ENCODE measurements around the gene CCDC187. TPM values are rescaled to one million over a fixed set of nuclear protein-coding genes. Genes with fewer than 3 reads are reported as not detected.

Gene CCDC187
- total RNA-seq, 1 donor = under 0.01 TPM

DNA sequence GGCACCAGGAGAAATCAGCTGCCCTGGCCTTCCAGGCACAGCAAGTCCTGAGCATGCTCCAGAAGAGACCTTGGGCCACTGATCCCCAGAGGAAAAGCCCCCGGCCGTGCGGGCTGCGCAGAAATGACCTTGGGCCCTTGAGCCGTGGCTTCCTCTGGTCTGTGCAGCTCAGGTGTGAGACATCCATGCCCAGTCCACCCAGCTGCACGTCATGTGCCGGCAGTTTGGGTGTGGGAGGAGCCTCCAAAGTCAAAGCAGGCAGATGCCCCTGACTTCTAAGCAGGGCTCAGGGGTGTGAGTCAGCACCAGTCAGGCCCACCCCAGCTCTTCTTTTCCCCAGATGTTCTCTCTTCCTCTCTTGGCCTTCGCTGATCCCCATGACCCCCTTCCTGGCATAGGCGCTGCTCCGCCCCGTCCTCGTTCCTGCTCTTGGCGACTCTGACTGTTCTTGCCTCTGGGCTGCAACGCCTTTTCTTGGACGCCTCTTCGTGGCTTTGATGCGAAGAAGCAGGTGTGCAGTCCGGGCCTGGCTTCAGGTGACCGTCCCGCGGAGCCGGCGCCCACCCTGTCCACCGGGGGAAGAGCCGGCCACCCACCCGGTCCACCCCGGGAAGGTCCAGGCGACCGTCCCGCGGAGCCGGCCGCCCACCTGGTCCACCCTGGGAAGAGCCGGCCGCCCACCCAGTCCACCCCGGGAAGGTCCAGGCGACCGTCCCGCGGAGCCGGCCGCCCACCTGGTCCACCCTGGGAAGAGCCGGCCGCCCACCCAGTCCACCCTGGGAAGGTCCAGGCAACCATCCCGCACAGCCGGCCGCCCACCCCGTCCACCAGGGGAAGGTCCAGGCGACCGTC, 52.4 kb downstream of the CCDC187 start:
- no peak for DNase-seq (ENCODE audit: low read depth)
- TF ChIP-seq, protein P1, sequence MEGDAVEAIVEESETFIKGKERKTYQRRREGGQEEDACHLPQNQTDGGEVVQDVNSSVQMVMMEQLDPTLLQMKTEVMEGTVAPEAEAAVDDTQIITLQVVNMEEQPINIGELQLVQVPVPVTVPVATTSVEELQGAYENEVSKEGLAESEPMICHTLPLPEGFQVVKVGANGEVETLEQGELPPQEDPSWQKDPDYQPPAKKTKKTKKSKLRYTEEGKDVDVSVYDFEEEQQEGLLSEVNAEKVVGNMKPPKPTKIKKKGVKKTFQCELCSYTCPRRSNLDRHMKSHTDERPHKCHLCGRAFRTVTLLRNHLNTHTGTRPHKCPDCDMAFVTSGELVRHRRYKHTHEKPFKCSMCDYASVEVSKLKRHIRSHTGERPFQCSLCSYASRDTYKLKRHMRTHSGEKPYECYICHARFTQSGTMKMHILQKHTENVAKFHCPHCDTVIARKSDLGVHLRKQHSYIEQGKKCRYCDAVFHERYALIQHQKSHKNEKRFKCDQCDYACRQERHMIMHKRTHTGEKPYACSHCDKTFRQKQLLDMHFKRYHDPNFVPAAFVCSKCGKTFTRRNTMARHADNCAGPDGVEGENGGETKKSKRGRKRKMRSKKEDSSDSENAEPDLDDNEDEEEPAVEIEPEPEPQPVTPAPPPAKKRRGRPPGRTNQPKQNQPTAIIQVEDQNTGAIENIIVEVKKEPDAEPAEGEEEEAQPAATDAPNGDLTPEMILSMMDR (IDR thresholded peaks at IDR 0.05; ENCODE audit: insufficient read depth, low read depth, low read length) = no peak
- H3K4me3 ChIP-seq (ENCODE audit: low read depth, low read length) = no peak overlapping the region

DNA sequence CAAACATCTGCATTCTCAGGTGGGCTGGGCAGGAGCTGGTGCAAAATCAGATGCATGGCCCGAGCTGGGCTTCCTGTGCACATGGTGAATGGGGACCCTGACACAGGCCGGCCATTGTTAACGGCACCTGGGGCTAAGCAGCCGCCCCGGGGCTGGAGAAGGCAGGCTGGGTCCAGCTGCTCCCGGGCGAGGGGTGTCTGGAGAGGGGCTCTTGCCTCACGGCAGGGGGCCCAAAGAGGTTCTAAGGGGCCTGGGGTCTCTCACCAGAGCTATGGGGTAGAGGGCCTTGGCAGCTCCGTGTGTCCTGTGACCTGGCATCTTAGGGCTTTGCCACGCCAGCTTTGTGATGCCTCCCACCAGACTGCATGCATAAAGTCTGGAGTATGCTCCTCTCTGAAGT, 53.2 kb downstream of the CCDC187 start:
- DNase-seq (ENCODE audit: low read depth) = no peak
- H3K4me3 ChIP-seq (ENCODE audit: low read depth, low read length) = no peak overlapping the region
- TF ChIP-seq, protein P1 (IDR thresholded peaks at IDR 0.05; ENCODE audit: insufficient read depth, low read depth, low read length) = no peak

DNA sequence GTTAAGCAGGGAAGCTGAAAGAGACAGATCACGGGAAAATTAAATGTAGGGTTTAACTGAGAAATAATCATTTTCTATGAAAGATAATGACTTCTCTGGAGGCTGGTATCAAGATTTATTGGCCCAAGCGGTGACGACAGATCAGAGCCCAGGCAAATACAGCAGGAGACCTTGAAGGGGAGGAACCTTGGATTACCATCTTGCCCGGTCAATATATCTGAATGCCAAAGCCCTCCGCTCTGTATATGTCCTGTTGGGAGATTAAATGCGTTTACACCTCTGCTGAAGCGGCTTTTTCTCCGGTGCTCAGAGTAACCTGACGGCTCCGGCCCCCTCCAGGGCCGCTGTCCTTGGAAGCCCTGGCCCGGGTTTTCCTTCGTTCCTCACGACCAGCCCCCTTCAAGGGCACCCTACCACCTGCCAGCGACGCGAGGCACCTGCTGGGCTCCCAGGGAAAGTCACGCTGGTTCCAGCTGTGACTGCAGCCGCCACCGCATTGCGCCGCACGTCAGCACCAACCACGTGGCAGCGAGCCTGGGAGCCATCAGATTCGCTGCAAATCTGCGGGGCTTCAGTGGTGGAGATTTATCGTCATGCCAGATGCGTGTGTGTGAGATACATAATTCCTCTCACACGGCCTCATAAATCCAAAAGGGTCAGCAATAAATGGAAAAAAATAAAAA, 53.9 kb downstream of the CCDC187 start:
- no peak overlapping the region for H3K4me3 ChIP-seq (ENCODE audit: low read depth, low read length)
- peak; percentile 24 for DNase-seq (ENCODE audit: low read depth)
- TF ChIP-seq, protein P1 (IDR thresholded peaks at IDR 0.05; ENCODE audit: insufficient read depth, low read depth, low read length) = no peak

DNA sequence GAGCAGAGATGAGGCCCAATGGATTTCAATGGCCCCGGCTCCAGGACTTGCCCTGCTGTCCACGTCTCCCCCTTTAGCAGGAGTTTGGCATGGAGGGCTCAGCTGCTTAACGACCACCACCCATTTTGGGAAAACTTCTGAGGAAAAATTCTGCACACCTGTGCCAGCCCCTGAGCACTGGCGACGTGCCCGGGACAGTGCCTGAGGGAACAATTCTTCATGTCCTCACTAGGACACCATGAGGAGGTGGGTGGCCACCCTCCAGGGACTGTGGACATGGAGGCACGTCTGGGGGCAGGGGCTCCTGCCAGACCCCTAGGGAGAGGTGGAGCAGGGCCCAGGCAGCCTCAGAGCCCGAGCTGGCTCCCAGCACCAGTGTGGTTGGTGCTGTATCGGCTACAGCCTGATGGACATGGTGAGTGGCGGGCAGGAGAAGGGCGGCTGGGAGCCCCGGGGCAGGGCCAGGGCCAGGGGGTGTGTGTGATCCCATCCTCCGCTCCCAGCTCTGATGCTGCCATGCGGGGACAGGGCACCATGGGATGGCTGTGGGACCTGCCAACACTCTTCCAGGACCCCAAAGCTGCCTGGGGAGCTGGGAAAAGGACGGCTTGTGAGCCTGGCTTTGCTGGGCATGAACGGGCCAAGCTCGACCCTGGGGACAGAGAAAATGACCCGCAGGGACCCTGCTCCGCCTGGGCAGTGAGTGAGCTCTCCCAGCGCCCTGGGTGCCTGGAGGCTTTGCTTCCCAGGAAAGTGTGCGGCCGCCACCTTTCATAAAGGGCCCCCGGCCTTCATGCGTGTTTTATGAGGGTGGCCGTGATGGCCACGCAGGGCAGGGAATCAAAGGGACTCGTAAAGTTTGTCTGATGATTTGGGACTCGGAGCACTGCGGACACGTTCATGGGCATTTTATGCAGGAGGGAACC, 54.7 kb downstream of the CCDC187 start:
- no peak overlapping the region for H3K4me3 ChIP-seq (ENCODE audit: low read depth, low read length)
- DNase-seq (ENCODE audit: low read depth) = no peak
- TF ChIP-seq, protein P1 (IDR thresholded peaks at IDR 0.05; ENCODE audit: insufficient read depth, low read depth, low read length) = no peak

DNA sequence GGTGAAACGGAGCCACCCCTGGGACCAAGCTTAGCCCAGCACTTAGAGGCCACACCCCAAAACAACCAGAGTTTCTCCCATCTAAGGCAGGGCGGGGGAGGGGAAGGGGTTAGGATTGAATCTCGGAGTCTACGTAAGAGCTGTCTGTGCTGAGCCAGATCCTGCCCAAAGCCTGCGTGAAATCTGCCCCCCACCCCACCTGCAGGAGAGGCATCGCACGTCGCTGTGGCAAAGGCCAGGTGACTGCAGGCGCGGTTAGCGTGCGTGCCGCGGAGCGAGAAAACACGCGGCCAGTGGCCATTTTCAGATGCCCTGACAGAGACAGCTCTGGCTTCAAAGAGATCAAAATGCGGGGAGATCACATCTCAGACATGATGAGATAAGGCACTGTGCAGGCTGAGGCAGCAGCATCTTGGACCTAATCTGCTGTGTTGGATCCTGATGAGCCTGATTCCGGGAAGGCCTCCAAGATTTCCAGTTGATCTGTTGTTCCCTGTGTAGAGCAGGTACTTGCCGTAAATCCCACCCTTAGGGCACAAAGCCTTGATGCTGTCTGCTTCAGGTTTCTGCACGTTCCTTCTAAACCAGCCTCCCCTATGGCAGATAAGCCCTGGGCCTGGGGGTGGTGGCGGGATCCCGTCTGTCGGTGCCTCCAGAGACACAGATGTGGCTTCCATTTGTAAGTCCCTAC, 55.8 kb downstream of the CCDC187 start:
- TF ChIP-seq, protein P1 (IDR thresholded peaks at IDR 0.05; ENCODE audit: insufficient read depth, low read depth, low read length) = no peak
- H3K4me3 ChIP-seq (ENCODE audit: low read depth, low read length) = no peak overlapping the region
- DNase-seq (ENCODE audit: low read depth) = no peak

DNA sequence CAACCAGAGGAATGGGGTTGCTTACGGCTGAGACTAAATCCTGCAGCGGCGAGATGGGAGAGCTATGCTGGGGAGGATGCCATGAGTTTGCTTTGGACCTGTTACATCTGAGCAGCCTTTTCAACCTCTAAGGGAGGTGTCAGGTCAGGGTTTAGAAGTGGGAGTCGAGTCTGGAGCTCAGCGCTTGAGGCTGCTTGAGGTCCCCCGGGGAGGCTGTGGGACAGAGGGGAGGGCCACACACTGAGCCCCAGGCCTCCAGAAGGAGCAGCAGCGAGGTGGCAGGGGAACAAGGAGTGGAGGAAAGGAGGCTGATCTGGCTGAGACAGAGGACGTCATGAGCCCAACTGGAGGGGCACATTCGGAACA, 56.4 kb downstream of the CCDC187 start:
- no peak overlapping the region for H3K4me3 ChIP-seq (ENCODE audit: low read depth, low read length)
- no peak for DNase-seq (ENCODE audit: low read depth)
- TF ChIP-seq, protein P1 (IDR thresholded peaks at IDR 0.05; ENCODE audit: insufficient read depth, low read depth, low read length) = no peak

All from fibroblast of villous mesenchyme (primary cell).